ENCODE measurements around the gene GKN1. TPM values are rescaled to one million over a fixed set of nuclear protein-coding genes. Genes with fewer than 3 reads are reported as not detected.
A peak's percentile ranks its signal among the peaks of the same experiment; 100 is the strongest.
"Not testable (repeated sequence)": the region's sequence is repeated elsewhere in the genome, so short reads cannot be mapped to it uniquely, and the experiment has no call there.

The GKN1 gene
- total RNA-seq, result not detected

- no peak for DNase-seq
Measured at GRCh38 chr2:68974251-68974650, at the start of gene GKN1. Gene GKN1 (plus strand): TSS chr2:68974636. CDS start chr2:68974678, 42 bp downstream.

GRCh38 chr2:68925295-68925896 is 49.0 kb upstream of the GKN1 start:
- DNase-seq, result peak; percentile 52

- DNase-seq, result no peak
Measured at GRCh38 chr2:68926796-68927195, 47.6 kb upstream of the GKN1 start.

GRCh38 chr2:68931149-68931711 is 43.2 kb upstream of the GKN1 start:
- DNase-seq, result no peak

- DNase-seq, result no peak
Measured at GRCh38 chr2:68931799-68932198, 42.6 kb upstream of the GKN1 start.

GRCh38 chr2:68932402-68932801 is 42.0 kb upstream of the GKN1 start:
- DNase-seq, result no peak

GRCh38 chr2:68934021-68934420 is 40.4 kb upstream of the GKN1 start:
- DNase-seq, result no peak

GRCh38 chr2:68935471-68935870 is 39.0 kb upstream of the GKN1 start:
- DNase-seq, result no peak

GRCh38 chr2:68936427-68936826 is 38.0 kb upstream of the GKN1 start:
- DNase-seq, result no peak

GRCh38 chr2:68936889-68937288 is 37.5 kb upstream of the GKN1 start:
- DNase-seq, result no peak

GRCh38 chr2:68937346-68938055 is 36.9 kb upstream of the GKN1 start:
- no peak for DNase-seq

- DNase-seq, result no peak
Measured at GRCh38 chr2:68938938-68939337, 35.5 kb upstream of the GKN1 start.

GRCh38 chr2:68939962-68940361 is 34.5 kb upstream of the GKN1 start:
- no peak for DNase-seq

- no peak for DNase-seq
Measured at GRCh38 chr2:68940369-68940768, 34.1 kb upstream of the GKN1 start.

- no peak for DNase-seq
Measured at GRCh38 chr2:68942827-68943226, 31.6 kb upstream of the GKN1 start.

- DNase-seq, result peak; percentile 44
Measured at GRCh38 chr2:68943581-68944568, 30.6 kb upstream of the GKN1 start.

- no peak for DNase-seq
Measured at GRCh38 chr2:68946117-68946516, 28.3 kb upstream of the GKN1 start.

- no peak for DNase-seq
Measured at GRCh38 chr2:68948710-68949109, 25.7 kb upstream of the GKN1 start.

GRCh38 chr2:68951899-68952298 is 22.5 kb upstream of the GKN1 start:
- DNase-seq, result no peak

- DNase-seq, result no peak
Measured at GRCh38 chr2:68952887-68953521, 21.4 kb upstream of the GKN1 start, which contains the start of gene GKN2. Gene GKN2 (minus strand): TSS chr2:68952893. CDS start chr2:68952861, 32 bp downstream.

GRCh38 chr2:68955432-68955831 is 19.0 kb upstream of the GKN1 start:
- DNase-seq, result not testable (repeated sequence)

GRCh38 chr2:68959001-68959400 is 15.4 kb upstream of the GKN1 start:
- no peak for DNase-seq

All from effector CD4-positive, alpha-beta T cell (primary cell).